Peyer's patch (tissue), 4 donors: ENCODE measurements around the gene SLC9A5.

Source experiments
- CTCF ChIP-seq, 6 experiments: fragments of 450-650 bp in 4 of 6; fragments of 200-600 bp in 2 of 6; sonication (generic) in 1 of 6; IDR thresholded peaks; one replicate each; pipeline ENCODE4 v1.5.1; 2017 to 2019; ENCODE audit warnings: antibody characterized with exemption in 6 of 6, mild to moderate bottlenecking in 3 of 6, moderate library complexity in 1 of 6
- POLR2A ChIP-seq, 2 donors: fragments of 450-650 bp; IDR thresholded peaks; one replicate each; pipeline ENCODE4 v1.5.1; 2017; ENCODE audit warnings: antibody characterized with exemption in 2 of 2, mild to moderate bottlenecking in 2 of 2, moderate library complexity in 2 of 2

GRCh38 chr16:67228034-67228785, 20.6 kb upstream of the SLC9A5 start:
- TF ChIP-seq CTCF (IDR thresholded peaks at IDR 0.05) (no peak), POLR2A (IDR thresholded peaks at IDR 0.05) (no peak)
